ENCODE results near the gene DNAL1. TPM values are rescaled to one million over a fixed set of nuclear protein-coding genes. Genes with fewer than 3 reads are reported as not detected.
A peak's percentile ranks its signal among the peaks of the same experiment; 100 is the strongest.

Gene DNAL1
- total RNA-seq (2022) = 15.2 and 17.0 TPM in 2 replicates
- percentile 54 among the genes with signal in this experiment for Bru-seq, nascent RNA
- percentile 69 among the genes with signal in this experiment for BruChase-seq, experiment 1, labeled RNA remaining after a 6-hour chase
- BruChase-seq, experiment 2, labeled RNA remaining after a 2-hour chase = percentile 66 among the genes with signal in this experiment
- long read RNA-seq, full-length matches to known transcripts = 9 of 16 reads
- long read RNA-seq, partial matches to known transcripts = 1 of 16 reads
- long read RNA-seq, other reads (novel, unspliced or antisense) = 6 of 16 reads

GRCh38 chr14:73644531-73645247 lies at the start of gene DNAL1:
Gene DNAL1, plus strand, starts transcription at chr14:73644986. Its CDS starts 54 bp downstream, at chr14:73645040.
- CTCF ChIA-PET = interaction anchor here (0.5 to 1.4 kb wide), 3 partner anchors 10 to 28 kb away, joined by 3 to 6 read pairs (median 4); no protein-coding TSS in a partner anchor
- Mint-ChIP-seq H3K36me3 (ENCODE audit: insufficient read depth, unreplicated experiment) (peaks cover 15% of the 10 kb centered on the region), H3K27me3 (ENCODE audit: unreplicated experiment) (no peaks in the 10 kb centered on the region), H3K27ac (ENCODE audit: unreplicated experiment) (peak within 1 kb of the TSS; percentile 75), H3K4me1 (ENCODE audit: low read depth, unreplicated experiment) (peaks cover 14% of the 10 kb centered on the region), H3K9me3 (ENCODE audit: low read depth, unreplicated experiment) (no peaks in the 10 kb centered on the region), H3K4me3 (ENCODE audit: low read depth, unreplicated experiment) (peak within 1 kb of the TSS; percentile 94)
- TSS peak; percentile 61 for BruUV-seq (replicated peaks)
- peak; percentile 93 for DNase-seq
- intact Hi-C loops (cut with micrococcal nuclease; ENCODE audit: unreplicated experiment) = no loop called here
- no peak for TF ChIP-seq CTCF (IDR thresholded peaks at IDR 0.05; ENCODE audit: unreplicated experiment)

- intact Hi-C loops (cut with micrococcal nuclease; ENCODE audit: unreplicated experiment) = no loop called here
- no peak for DNase-seq
- H3K36me3 Mint-ChIP-seq (ENCODE audit: insufficient read depth, unreplicated experiment) = no peaks in the 10 kb centered on the region
- H3K27ac Mint-ChIP-seq (ENCODE audit: unreplicated experiment) = no peak overlapping the region
- TF ChIP-seq CTCF (IDR thresholded peaks at IDR 0.05; ENCODE audit: unreplicated experiment) = no peak
- no peaks in the 10 kb centered on the region for H3K27me3 Mint-ChIP-seq (ENCODE audit: unreplicated experiment)
- CTCF ChIA-PET = no interaction called here
- no TSS peak for BruUV-seq (replicated peaks)
- H3K9me3 Mint-ChIP-seq (ENCODE audit: low read depth, unreplicated experiment) = no peaks in the 10 kb centered on the region
- H3K4me3 Mint-ChIP-seq (ENCODE audit: low read depth, unreplicated experiment) = no peak overlapping the region
- H3K4me1 Mint-ChIP-seq (ENCODE audit: low read depth, unreplicated experiment) = peaks cover 9% of the 10 kb centered on the region
These were observed 45.3 kb upstream of the DNAL1 start for GRCh38 chr14:73599499-73599898.

GRCh38 chr14:73602994-73603393 lies 41.8 kb upstream of the DNAL1 start:
- peaks cover 9% of the 10 kb centered on the region for H3K4me1 Mint-ChIP-seq (ENCODE audit: low read depth, unreplicated experiment)
- H3K4me3 Mint-ChIP-seq (ENCODE audit: low read depth, unreplicated experiment) = no peak overlapping the region
- no peak for TF ChIP-seq CTCF (IDR thresholded peaks at IDR 0.05; ENCODE audit: unreplicated experiment)
- no peak for DNase-seq
- H3K27me3 Mint-ChIP-seq (ENCODE audit: unreplicated experiment) = no peaks in the 10 kb centered on the region
- H3K36me3 Mint-ChIP-seq (ENCODE audit: insufficient read depth, unreplicated experiment) = no peaks in the 10 kb centered on the region
- no peaks in the 10 kb centered on the region for H3K9me3 Mint-ChIP-seq (ENCODE audit: low read depth, unreplicated experiment)
- intact Hi-C loops (cut with micrococcal nuclease; ENCODE audit: unreplicated experiment) = no loop called here
- BruUV-seq (replicated peaks) = no TSS peak
- CTCF ChIA-PET = no interaction called here
- no peak overlapping the region for H3K27ac Mint-ChIP-seq (ENCODE audit: unreplicated experiment)

- no TSS peak for BruUV-seq (replicated peaks)
- DNase-seq = no peak
- H3K4me1 Mint-ChIP-seq (ENCODE audit: low read depth, unreplicated experiment) = peaks cover 9% of the 10 kb centered on the region
- H3K36me3 Mint-ChIP-seq (ENCODE audit: insufficient read depth, unreplicated experiment) = no peaks in the 10 kb centered on the region
- no peak overlapping the region for H3K4me3 Mint-ChIP-seq (ENCODE audit: low read depth, unreplicated experiment)
- no peak for TF ChIP-seq CTCF (IDR thresholded peaks at IDR 0.05; ENCODE audit: unreplicated experiment)
- H3K9me3 Mint-ChIP-seq (ENCODE audit: low read depth, unreplicated experiment) = no peaks in the 10 kb centered on the region
- no peak overlapping the region for H3K27ac Mint-ChIP-seq (ENCODE audit: unreplicated experiment)
- no peaks in the 10 kb centered on the region for H3K27me3 Mint-ChIP-seq (ENCODE audit: unreplicated experiment)
- CTCF ChIA-PET = no interaction called here
- intact Hi-C loops (cut with micrococcal nuclease; ENCODE audit: unreplicated experiment) = no loop called here
These were observed 38.5 kb upstream of the DNAL1 start for GRCh38 chr14:73606271-73606670.

Measured in Calu3 (cell line).